NB4 (cell line): ENCODE measurements around the gene ALPK3.

Experiments
- CTCF ChIP-seq: IDR thresholded peaks from one replicate; pipeline ENCODE4 v1.5.1; 2012; ENCODE audit warnings: low read depth, low read length
- MAX ChIP-seq: IDR thresholded peaks from 2 replicates; pipeline ENCODE4 v1.6.1; 2011; ENCODE audit warnings: low read depth, low read length
- POLR2A ChIP-seq: IDR thresholded peaks from 2 replicates; pipeline ENCODE4 v1.6.1; 2011; ENCODE audit warnings: mild to moderate bottlenecking; ENCODE audit not compliant: insufficient read length; ENCODE audit errors: extremely low read depth

GRCh38 chr15:84887938-84888337 lies 70.8 kb downstream of the ALPK3 start:
- TF ChIP-seq CTCF: no peak
- no peak for TF ChIP-seq MAX
- TF ChIP-seq POLR2A: no peak
